Mesenchymal stem cell (in vitro differentiated cells and primary cell): Measurements from ENCODE around the gene RNU1-4.
"Not testable (repeated sequence)": the region's sequence is repeated elsewhere in the genome, so short reads cannot be mapped to it uniquely, and the experiment has no call there.

ENCODE experiments used
- DNase-seq: peaks from one replicate; pipeline ENCODE4 v3.0.0-alpha.2; 2013
- H2AFZ ChIP-seq: one replicate; pipeline ENCODE4 v1.6.1; 2013; ENCODE audit warnings: low read depth, mild to moderate bottlenecking, control low read depth, inconsistent platforms, low read length, moderate library complexity
- H2AK5ac ChIP-seq: 2 replicates; pipeline ENCODE4 v1.6.1; 2013; ENCODE audit warnings: low read length, moderate library complexity, mild to moderate bottlenecking, inconsistent platforms; ENCODE audit not compliant: severe bottlenecking
- H2BK120ac ChIP-seq: one replicate; pipeline ENCODE4 v1.6.1; 2013; ENCODE audit warnings: low read depth, mild to moderate bottlenecking, inconsistent platforms, low read length, moderate library complexity
- H2BK12ac ChIP-seq, 2 experiments: one replicate each; pipeline ENCODE4 v1.6.1; 2013; ENCODE audit warnings: inconsistent platforms in 2 of 2, low read length in 2 of 2, mild to moderate bottlenecking in 2 of 2, moderate library complexity in 2 of 2, control low read depth in 1 of 2
- H2BK15ac ChIP-seq: one replicate; pipeline ENCODE4 v1.6.1; 2013; ENCODE audit warnings: mild to moderate bottlenecking, low read depth, inconsistent platforms; ENCODE audit not compliant: poor library complexity, severe bottlenecking
- H2BK5ac ChIP-seq: 2 replicates; pipeline ENCODE4 v1.6.1; 2013; ENCODE audit warnings: low read depth, mild to moderate bottlenecking, low read length, control low read depth, inconsistent platforms; ENCODE audit not compliant: poor library complexity, severe bottlenecking
- H3K14ac ChIP-seq, 2 experiments: one replicate each; pipeline ENCODE4 v1.6.1; 2013; ENCODE audit warnings: inconsistent platforms in 2 of 2, low read length in 2 of 2, control low read depth in 1 of 2, mild to moderate bottlenecking in 1 of 2, moderate library complexity in 1 of 2
- H3K18ac ChIP-seq, 2 experiments: one replicate each; pipeline ENCODE4 v1.6.1; 2013; ENCODE audit warnings: inconsistent platforms in 2 of 2, low read length in 2 of 2, control low read depth in 1 of 2, low read depth in 1 of 2, mild to moderate bottlenecking in 1 of 2
- H3K23ac ChIP-seq, 2 experiments: one replicate each; pipeline ENCODE4 v1.6.1; 2013; ENCODE audit warnings: inconsistent platforms in 2 of 2, low read length in 2 of 2, mild to moderate bottlenecking in 2 of 2, moderate library complexity in 2 of 2, control low read depth in 1 of 2
- H3K27ac ChIP-seq: 2 replicates; pipeline ENCODE4 v1.5.1; 2013; ENCODE audit warnings: mild to moderate bottlenecking, moderate library complexity, low read length, control low read depth, inconsistent platforms; ENCODE audit not compliant: poor library complexity, severe bottlenecking
- H3K27me3 ChIP-seq, 2 experiments: 2 replicates each; pipeline versions ENCODE4 v1.6.1 to v1.7.0; 2013; ENCODE audit warnings: low read length in 2 of 2, mild to moderate bottlenecking in 2 of 2, moderate library complexity in 2 of 2, control low read depth in 1 of 2, inconsistent platforms in 1 of 2; ENCODE audit not compliant: control insufficient read depth in 1 of 2, insufficient read depth in 1 of 2
- H3K36me3 ChIP-seq, 2 experiments: 2 replicates each; pipeline versions ENCODE4 v1.6.1 to v1.7.0; 2013; ENCODE audit warnings: low read length in 2 of 2, control low read depth in 1 of 2, inconsistent platforms in 1 of 2, low read depth in 1 of 2, mild to moderate bottlenecking in 1 of 2; ENCODE audit not compliant: insufficient read depth in 2 of 2, control insufficient read depth in 1 of 2
- H3K4ac ChIP-seq, 2 experiments: one replicate each; pipeline ENCODE4 v1.6.1; 2013; ENCODE audit warnings: inconsistent platforms in 2 of 2, low read length in 2 of 2, mild to moderate bottlenecking in 2 of 2, moderate library complexity in 2 of 2, control low read depth in 1 of 2, low read depth in 1 of 2
- H3K4me1 ChIP-seq: 2 replicates; pipeline ENCODE4 v1.6.1; 2013; ENCODE audit warnings: low read depth, low read length, control low read depth; ENCODE audit not compliant: control insufficient read depth, insufficient read depth
- H3K4me2 ChIP-seq: 2 replicates; pipeline ENCODE4 v1.6.1; 2013; ENCODE audit warnings: low read length, mild to moderate bottlenecking, inconsistent platforms; ENCODE audit not compliant: poor library complexity, severe bottlenecking
- H3K4me3 ChIP-seq, 2 experiments: 2 replicates each; pipeline versions ENCODE4 v1.5.1 to v1.7.0; 2013; ENCODE audit warnings: low read length in 2 of 2, mild to moderate bottlenecking in 2 of 2, control low read depth in 1 of 2, low read depth in 1 of 2; ENCODE audit not compliant: insufficient read depth in 1 of 2
- H3K79me1 ChIP-seq: replicated peaks from 2 replicates; pipeline ENCODE4 v1.6.1; 2013; ENCODE audit warnings: mild to moderate bottlenecking, control low read depth, low read length, inconsistent platforms; ENCODE audit not compliant: poor library complexity, severe bottlenecking
- H3K9ac ChIP-seq: 2 replicates; pipeline ENCODE4 v1.7.0; 2013; ENCODE audit warnings: mild to moderate bottlenecking, low read length, moderate library complexity
- H3K9me3 ChIP-seq: 2 replicates; pipeline ENCODE4 v1.7.0; 2013; ENCODE audit warnings: mild to moderate bottlenecking, low read length; ENCODE audit not compliant: control insufficient read depth
- H4K8ac ChIP-seq: one replicate; pipeline ENCODE4 v1.6.1; 2013; ENCODE audit warnings: inconsistent platforms, mild to moderate bottlenecking, low read length, moderate library complexity
- H4K91ac ChIP-seq: one replicate; pipeline ENCODE4 v1.6.1; 2013; ENCODE audit warnings: mild to moderate bottlenecking, low read length, inconsistent platforms
- WGBS: methylation state at CpG from one replicate; pipeline ENCODE4 v1.1.7; 2013; ENCODE audit warnings: mixed read lengths; 5-methylcytosine and 5-hydroxymethylcytosine counted together

RNU1-4 gene

DNA sequence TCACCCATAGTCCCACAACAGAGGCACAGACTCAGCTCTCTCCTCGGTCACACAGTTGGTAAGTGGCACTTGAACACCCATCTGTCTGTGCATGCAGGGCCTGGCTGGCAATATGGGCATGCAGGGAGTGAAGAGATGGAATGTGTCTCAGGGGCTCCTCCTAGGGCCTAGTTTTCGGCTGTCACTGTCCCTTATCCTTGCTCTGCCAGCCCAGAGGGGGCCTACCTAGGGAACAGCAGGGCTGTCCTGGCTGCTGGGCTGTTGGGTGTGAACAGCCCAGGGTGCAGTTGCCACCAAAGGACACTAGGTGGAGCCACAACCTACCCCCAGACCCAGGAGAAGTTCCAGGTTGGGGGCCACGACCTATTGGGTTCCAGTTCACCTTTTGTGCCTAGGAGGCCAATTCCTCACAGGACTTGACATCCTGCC lies 30.6 kb upstream of the RNU1-4 start:
- not testable (repeated sequence) for H3K36me3 ChIP-seq, H2BK12ac ChIP-seq, H3K9ac ChIP-seq, H4K8ac ChIP-seq, H3K4me1 ChIP-seq, H3K27me3 ChIP-seq, H2AFZ ChIP-seq, H3K18ac ChIP-seq, H2BK120ac ChIP-seq, H2BK5ac ChIP-seq, H3K14ac ChIP-seq, H3K9me3 ChIP-seq, H2AK5ac ChIP-seq, H3K79me1 ChIP-seq, H2BK15ac ChIP-seq, H3K4me2 ChIP-seq, H4K91ac ChIP-seq, H3K27ac ChIP-seq, H3K4me3 ChIP-seq, DNase-seq, H3K4ac ChIP-seq, H3K23ac ChIP-seq
- 0% methylated on average over 1 of the region's 3 CpGs for WGBS

DNA sequence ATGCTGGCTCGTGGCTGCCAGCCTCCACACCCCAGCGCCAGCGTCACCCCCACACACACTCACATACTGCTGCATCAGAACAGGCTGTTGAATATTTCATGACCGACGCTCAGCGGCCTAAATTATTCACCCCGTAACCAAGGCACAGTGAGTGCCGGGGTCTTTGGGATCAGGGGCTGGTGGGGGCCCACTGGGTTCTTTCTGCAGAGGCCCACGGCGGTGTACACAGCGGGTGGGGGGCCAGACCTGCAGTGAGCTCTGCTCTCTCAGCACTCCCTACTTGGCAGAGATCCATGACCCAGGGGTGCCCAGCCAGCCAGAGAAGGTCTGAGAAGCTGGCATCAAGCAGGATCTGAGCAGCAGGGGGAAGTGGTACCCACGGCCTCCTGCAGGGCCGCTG lies 29.7 kb upstream of the RNU1-4 start:
- H3K9ac ChIP-seq, H3K27me3 ChIP-seq, H3K23ac ChIP-seq, H3K4me2 ChIP-seq, H2AFZ ChIP-seq, H2BK12ac ChIP-seq, H4K91ac ChIP-seq, H3K27ac ChIP-seq, H3K18ac ChIP-seq, H3K36me3 ChIP-seq, H2AK5ac ChIP-seq, H3K9me3 ChIP-seq, H3K4ac ChIP-seq, H2BK15ac ChIP-seq, H4K8ac ChIP-seq, H3K14ac ChIP-seq, H2BK120ac ChIP-seq, H3K79me1 ChIP-seq, H2BK5ac ChIP-seq, H3K4me1 ChIP-seq, DNase-seq, H3K4me3 ChIP-seq: not testable (repeated sequence)
- 93% methylated on average over 4 of the region's 13 CpGs for WGBS

DNA sequence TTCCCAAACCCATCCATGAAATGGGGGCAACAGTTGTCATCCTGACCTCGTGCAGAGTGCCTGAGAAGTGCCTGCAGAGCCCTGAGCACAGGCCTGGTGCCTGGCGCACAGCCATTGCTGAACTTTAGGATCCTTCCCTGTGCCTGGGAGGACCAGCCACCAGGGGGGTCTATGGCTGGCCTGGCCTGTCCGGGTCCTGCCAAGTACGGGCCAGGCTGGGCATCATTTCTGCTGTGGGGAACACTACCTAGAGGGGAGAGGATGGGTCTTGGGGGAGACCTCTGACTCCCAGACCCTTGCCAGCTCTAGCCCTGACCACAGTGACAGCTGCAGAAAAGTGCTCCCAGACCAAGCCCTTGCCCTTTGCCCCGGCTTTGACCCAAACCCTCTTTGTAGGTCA lies 28.2 kb upstream of the RNU1-4 start:
- WGBS = 88% methylated on average over 4 of the region's 5 CpGs
- not testable (repeated sequence) for H3K4ac ChIP-seq, H2AK5ac ChIP-seq, H3K14ac ChIP-seq, H3K4me1 ChIP-seq, H3K23ac ChIP-seq, H3K18ac ChIP-seq, H4K91ac ChIP-seq, H3K4me3 ChIP-seq, H3K79me1 ChIP-seq, H2BK120ac ChIP-seq, H2AFZ ChIP-seq, H2BK5ac ChIP-seq, H3K9ac ChIP-seq, H3K27ac ChIP-seq, H4K8ac ChIP-seq, H2BK12ac ChIP-seq, H3K4me2 ChIP-seq, H3K9me3 ChIP-seq, H3K36me3 ChIP-seq, DNase-seq, H2BK15ac ChIP-seq
- H3K27me3 ChIP-seq = peaks cover 8 to 16% of the 10 kb centered on the region in 2 experiments

DNA sequence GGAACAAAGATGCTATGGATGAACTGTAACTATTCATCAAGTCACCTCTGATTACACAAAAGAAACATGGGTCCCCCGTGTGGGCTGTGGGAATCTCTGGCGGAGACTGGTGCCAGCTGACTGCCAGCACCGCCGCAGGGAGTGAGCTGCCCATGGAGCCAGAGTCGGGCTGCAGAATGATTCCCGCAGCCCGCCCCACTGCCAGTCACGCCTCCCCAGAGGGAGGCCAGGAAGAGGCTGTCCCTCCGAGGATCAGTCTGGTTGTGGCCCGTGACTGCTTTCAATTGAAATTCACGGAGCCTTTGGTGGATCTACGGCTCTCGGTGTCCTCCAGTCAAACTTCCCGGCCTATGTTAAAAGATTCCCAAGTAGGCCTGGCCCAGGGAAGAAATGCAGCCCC lies 27.7 kb upstream of the RNU1-4 start:
- not testable (repeated sequence) for DNase-seq, H4K91ac ChIP-seq, H3K27ac ChIP-seq, H3K18ac ChIP-seq, H2AFZ ChIP-seq, H3K23ac ChIP-seq, H3K4me2 ChIP-seq, H2AK5ac ChIP-seq, H2BK5ac ChIP-seq, H3K79me1 ChIP-seq, H3K36me3 ChIP-seq, H2BK120ac ChIP-seq, H3K4ac ChIP-seq, H2BK12ac ChIP-seq, H3K4me3 ChIP-seq, H3K9ac ChIP-seq, H4K8ac ChIP-seq, H3K9me3 ChIP-seq, H2BK15ac ChIP-seq, H3K14ac ChIP-seq
- WGBS = 80% methylated on average over 4 of the region's 14 CpGs
- peaks cover 10% of the 10 kb centered on the region for H3K4me1 ChIP-seq
- H3K27me3 ChIP-seq = peaks cover 12 to 20% of the 10 kb centered on the region in 2 experiments
